Measurements from ENCODE around the gene REXO5.
"Not testable (repeated sequence)": the region's sequence is repeated elsewhere in the genome, so short reads cannot be mapped to it uniquely, and the experiment has no call there.

The REXO5 gene, protein sequence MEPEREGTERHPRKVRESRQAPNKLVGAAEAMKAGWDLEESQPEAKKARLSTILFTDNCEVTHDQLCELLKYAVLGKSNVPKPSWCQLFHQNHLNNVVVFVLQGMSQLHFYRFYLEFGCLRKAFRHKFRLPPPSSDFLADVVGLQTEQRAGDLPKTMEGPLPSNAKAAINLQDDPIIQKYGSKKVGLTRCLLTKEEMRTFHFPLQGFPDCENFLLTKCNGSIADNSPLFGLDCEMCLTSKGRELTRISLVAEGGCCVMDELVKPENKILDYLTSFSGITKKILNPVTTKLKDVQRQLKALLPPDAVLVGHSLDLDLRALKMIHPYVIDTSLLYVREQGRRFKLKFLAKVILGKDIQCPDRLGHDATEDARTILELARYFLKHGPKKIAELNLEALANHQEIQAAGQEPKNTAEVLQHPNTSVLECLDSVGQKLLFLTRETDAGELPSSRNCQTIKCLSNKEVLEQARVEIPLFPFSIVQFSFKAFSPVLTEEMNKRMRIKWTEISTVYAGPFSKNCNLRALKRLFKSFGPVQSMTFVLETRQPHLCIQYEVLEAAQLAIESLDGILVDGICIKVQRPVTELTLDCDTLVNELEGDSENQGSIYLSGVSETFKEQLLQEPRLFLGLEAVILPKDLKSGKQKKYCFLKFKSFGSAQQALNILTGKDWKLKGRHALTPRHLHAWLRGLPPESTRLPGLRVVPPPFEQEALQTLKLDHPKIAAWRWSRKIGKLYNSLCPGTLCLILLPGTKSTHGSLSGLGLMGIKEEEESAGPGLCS

DNA sequence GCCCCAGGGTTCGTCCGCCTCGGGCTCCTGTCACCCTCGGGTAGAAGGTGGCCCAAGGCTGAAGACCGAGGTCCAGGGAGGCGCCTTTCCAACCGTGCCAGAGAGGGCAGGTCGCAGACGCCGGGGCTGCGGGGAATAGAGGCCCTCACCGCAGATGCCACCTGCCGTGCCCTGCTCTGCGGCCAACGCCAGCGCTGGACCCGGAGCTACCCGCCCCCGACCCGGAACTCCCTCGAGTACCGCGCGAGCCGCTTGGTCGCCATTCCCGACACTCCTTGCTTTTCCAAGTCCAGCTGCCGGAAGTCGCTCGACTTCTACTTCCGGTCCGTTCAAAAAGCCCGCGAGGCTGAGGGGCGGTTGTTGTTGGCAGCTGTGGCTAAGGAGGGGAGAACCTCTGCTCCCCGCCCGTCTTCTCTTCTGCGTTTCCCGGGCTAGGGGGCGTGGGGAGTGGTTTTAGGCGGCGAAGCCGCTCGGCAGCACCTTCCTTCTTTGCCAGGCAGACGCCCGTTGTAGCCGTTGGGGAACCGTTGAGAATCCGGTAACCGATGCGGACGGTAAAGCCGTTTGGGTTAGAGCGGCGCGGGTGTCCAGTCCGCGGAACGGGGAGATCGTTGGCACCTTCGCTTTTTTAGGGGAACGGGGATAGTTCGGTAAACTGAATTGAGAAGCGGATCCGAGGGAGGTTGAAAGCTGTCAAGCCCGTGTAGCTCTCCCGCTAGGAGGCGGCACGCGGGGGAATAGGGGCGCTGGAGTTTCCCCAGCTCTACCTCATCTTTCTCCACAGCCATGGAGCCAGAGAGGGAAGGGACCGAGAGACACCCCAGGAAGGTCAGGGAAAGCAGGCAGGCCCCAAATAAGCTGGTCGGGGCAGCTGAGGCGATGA lies at the start of gene REXO5, which contains the start of gene ERI2:
Gene REXO5, plus strand, starts transcription at position 360 of the 883 bp plus-strand sequence. Its CDS starts 427 bp downstream, at position 787.
Gene ERI2, minus strand, starts transcription at position 305 of the 883 bp plus-strand sequence. Its CDS starts 42 bp downstream, at position 263.
- ChIA-PET POLR2A (ENCODE audit: low non-redundant PET) (interaction anchor here (0.6 to 0.7 kb wide), 3 partner anchors 19 to 282 kb away, joined by 4 to 13 read pairs (median 9); no protein-coding TSS in a partner anchor), CTCF (interaction anchor here (0.6 to 1.2 kb wide), 6 partner anchors 9 to 1271 kb away, joined by 3 to 6 read pairs (median 4); partner anchors contain the start of genes DCUN1D3 and LYRM1)
- H3K27ac ChIP-seq, result peak within 1 kb of the TSS; percentile 98
- TF ChIP-seq, protein P1, sequence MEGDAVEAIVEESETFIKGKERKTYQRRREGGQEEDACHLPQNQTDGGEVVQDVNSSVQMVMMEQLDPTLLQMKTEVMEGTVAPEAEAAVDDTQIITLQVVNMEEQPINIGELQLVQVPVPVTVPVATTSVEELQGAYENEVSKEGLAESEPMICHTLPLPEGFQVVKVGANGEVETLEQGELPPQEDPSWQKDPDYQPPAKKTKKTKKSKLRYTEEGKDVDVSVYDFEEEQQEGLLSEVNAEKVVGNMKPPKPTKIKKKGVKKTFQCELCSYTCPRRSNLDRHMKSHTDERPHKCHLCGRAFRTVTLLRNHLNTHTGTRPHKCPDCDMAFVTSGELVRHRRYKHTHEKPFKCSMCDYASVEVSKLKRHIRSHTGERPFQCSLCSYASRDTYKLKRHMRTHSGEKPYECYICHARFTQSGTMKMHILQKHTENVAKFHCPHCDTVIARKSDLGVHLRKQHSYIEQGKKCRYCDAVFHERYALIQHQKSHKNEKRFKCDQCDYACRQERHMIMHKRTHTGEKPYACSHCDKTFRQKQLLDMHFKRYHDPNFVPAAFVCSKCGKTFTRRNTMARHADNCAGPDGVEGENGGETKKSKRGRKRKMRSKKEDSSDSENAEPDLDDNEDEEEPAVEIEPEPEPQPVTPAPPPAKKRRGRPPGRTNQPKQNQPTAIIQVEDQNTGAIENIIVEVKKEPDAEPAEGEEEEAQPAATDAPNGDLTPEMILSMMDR (conservative IDR thresholded peaks at IDR 0.05; ENCODE audit: low read depth), result peak; percentile 55
- DNase-seq (ENCODE audit: low spot score), result peak; percentile 90

DNA sequence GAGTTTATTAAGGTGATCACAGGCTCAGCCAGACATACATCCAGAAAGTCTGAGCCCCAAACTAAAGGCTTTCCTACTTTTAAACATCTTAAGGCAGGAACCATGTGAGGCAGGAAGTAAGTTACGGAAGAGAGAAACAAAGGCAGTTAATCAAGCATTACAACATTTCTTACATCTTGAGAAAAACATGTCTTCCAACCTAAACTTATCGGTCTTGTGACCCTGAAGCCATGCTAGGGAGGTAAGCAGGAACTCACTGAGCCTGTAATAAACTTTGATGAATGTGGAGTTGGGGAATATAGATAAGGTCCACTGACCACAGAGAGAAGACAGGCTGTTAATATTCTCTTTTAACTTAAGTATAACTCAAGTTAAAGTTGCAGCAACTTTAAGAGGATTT lies 46.0 kb upstream of the REXO5 start:
- H3K27ac ChIP-seq, result no peak overlapping the region
- ChIA-PET POLR2A (ENCODE audit: low non-redundant PET) (no interaction called here), CTCF (no interaction called here)
- TF ChIP-seq, protein P1 (conservative IDR thresholded peaks at IDR 0.05; ENCODE audit: low read depth), result no peak
- DNase-seq (ENCODE audit: low spot score), result no peak

DNA sequence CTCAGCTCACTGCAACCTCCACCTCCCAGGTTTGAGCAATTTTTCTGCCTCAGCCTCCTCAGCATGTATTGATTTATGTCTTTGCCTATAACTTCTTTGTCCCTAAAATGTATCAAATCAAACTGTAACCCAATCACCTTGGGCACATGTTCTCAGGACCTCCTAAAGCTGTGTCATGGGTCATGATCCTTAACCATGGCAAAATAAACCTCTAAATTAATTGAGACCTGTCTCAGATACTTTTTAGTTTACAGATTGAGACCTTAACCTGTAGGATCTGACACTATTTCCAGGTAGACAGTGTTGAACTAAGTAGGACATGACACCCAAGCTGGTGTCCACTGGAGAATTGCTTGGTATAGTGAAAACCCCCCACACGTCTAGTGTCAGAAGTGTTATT lies 45.2 kb upstream of the REXO5 start:
- CTCF ChIA-PET, result interaction anchor here (0.8 kb wide), 1 partner anchor 13 kb away, joined by 3 read pairs; no protein-coding TSS in a partner anchor
- POLR2A ChIA-PET (ENCODE audit: low non-redundant PET), result no interaction called here
- TF ChIP-seq, protein P1 (conservative IDR thresholded peaks at IDR 0.05; ENCODE audit: low read depth), result no peak
- no peak overlapping the region for H3K27ac ChIP-seq
- no peak for DNase-seq (ENCODE audit: low spot score)

DNA sequence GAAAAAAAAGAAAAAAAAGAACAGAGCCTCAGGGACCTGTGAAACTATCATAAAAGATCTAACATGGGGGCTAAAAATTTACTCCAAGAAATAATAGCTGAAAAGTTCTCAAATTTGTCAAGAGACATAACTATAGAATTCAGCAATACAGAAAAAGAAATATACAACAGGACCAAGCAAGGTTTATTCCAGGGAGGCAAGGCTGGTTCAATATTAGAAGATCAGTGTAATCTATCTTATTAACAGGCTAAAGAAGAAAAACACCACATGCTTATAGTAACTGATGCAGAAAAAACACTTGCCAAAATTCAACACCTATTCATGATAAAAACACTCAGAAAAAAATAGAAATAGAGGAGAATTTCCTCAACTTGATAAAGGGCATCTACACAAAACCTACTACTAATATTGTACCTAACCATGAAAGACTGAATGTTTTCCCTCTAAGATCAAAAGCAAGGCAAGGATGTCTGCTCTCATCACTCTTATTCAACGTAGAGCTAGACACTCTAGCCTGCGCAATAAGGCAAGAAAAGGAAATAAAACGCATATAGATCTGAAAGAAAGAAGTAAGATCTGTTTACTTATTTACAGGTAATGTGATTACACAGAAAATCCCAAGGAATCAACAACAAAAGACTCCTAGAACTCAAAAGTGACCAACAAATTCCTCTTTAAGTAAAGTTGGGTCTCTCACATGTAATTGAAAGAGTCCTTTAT lies 43.8 kb upstream of the REXO5 start:
- no peak for DNase-seq (ENCODE audit: low spot score)
- H3K27ac ChIP-seq, result no peak overlapping the region
- TF ChIP-seq, protein P1 (conservative IDR thresholded peaks at IDR 0.05; ENCODE audit: low read depth), result no peak
- ChIA-PET CTCF (no interaction called here), POLR2A (ENCODE audit: low non-redundant PET) (no interaction called here)

DNA sequence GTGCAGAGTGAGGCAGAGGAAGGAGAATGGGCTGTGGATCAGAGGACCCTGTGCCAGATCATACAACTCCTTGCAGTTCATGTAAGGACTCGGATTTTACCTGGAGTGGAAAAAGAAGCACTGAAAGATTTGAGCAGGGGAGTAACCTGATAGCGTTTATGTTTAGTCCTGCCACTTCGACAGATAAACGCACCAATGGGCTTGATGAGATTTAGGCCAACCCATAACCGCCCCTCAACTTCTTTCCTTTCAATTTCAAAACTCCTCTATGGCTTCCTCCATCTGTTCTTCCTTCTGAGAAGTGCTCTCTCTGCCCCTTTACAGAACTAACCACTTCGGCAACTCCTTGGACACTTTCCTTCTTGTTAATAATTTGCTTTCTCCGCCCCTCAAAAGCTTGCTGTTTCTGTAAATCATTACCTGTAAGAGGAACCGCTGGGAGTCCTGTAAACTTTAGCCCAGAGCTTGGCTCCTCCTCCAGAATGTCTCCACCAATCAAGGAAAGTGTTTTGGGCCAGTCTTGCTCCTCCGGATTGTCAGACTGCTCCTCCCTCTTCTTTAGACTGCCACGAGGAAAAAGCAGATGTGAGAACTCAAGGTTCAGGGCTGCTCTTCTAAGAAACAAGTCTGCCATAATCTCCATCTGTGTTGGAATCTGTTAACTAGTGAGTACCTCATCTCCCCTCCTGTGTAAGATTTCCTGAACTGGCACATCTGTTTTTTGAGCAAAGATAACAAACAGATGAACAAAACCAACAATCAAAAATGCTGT lies 42.7 kb upstream of the REXO5 start, which contains the start of gene ACSM3:
Gene ACSM3, plus strand, starts transcription at position 554 of the 772 bp plus-strand sequence. CDS start 6,021 bp downstream, outside the sequence.
- POLR2A ChIA-PET (ENCODE audit: low non-redundant PET), result interaction anchor here (0.6 kb wide), 1 partner anchor 22 kb away, joined by 3 read pairs; no protein-coding TSS in a partner anchor
- TF ChIP-seq, protein P1 (conservative IDR thresholded peaks at IDR 0.05; ENCODE audit: low read depth), result no peak
- peak; percentile 68 for DNase-seq (ENCODE audit: low spot score)
- H3K27ac ChIP-seq, result no peak within 1 kb of the TSS
- CTCF ChIA-PET, result interaction anchor here (0.6 to 0.9 kb wide), 2 partner anchors 15 to 23 kb away, joined by 3 to 4 read pairs; no protein-coding TSS in a partner anchor

DNA sequence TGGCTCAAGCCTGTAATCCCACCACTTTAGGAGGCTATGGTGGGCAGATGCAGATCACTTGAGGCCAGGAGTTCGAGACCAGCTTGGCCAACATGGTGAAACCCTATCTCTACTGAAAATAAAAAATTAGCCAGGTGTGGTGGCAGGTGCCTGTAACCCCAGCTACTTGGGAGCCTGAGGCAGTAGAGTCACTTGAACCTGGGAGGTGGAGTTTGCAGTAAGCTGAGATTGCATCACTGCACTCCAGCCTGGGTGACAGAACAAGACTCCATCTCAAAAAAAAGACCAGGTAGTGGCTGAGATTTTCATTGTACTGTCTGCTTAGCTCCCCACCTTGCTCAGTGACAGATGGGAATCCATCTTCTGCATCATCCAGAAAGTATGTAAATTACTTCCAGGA lies 41.9 kb upstream of the REXO5 start:
- H3K27ac ChIP-seq; DNase-seq (ENCODE audit: low spot score); CTCF ChIA-PET; POLR2A ChIA-PET (ENCODE audit: low non-redundant PET): not testable (repeated sequence)
